Neural cell (in vitro differentiated cells): Measurements from ENCODE around the gene HDLBP. TPM values are rescaled to one million over a fixed set of nuclear protein-coding genes. Genes with fewer than 3 reads are reported as not detected.

Experiments
- H2AFZ ChIP-seq: fragments of 200-600, 300-800 bp; sonication (generic), shearing (Covaris generic); 2 replicates; pipeline ENCODE4 v1.6.0; 2014; ENCODE audit warnings: low read depth, mild to moderate bottlenecking, antibody characterized with exemption, low read length, moderate library complexity
- H3F3A ChIP-seq: fragments of 200-600 bp; shearing (Covaris generic); 2 replicates; pipeline ENCODE4 v1.6.1; 2016; ENCODE audit warnings: mild to moderate bottlenecking, moderate library complexity, mixed read lengths, antibody characterized with exemption, low read length; ENCODE audit not compliant: insufficient read depth, poor library complexity, severe bottlenecking
- H3K27ac ChIP-seq: fragments of 200-600, 300-800 bp; sonication (generic), shearing (Covaris generic); 2 replicates; pipeline ENCODE4 v1.5.1; 2014; ENCODE audit warnings: mild to moderate bottlenecking, low read length, moderate library complexity
- H3K27me3 ChIP-seq: fragments of 300-800, 200-600 bp; sonication (generic), shearing (Covaris generic); 2 replicates; pipeline ENCODE4 v1.6.0; 2014; ENCODE audit warnings: mild to moderate bottlenecking, low read depth, low read length, moderate library complexity; ENCODE audit not compliant: insufficient read depth
- H3K36me3 ChIP-seq: fragments of 300-800, 200-600 bp; sonication (generic), shearing (Covaris generic); 2 replicates; pipeline ENCODE4 v1.5.1; 2014; ENCODE audit warnings: mild to moderate bottlenecking, antibody characterized with exemption, low read length, moderate library complexity; ENCODE audit not compliant: insufficient read depth
- H3K4me2 ChIP-seq: fragments of 300-800, 200-600 bp; sonication (generic), shearing (Covaris generic); 2 replicates; pipeline ENCODE4 v1.6.0; 2014; ENCODE audit warnings: mild to moderate bottlenecking, low read length
- H3K4me3 ChIP-seq: fragments of 300-800, 200-600 bp; sonication (generic), shearing (Covaris generic); 2 replicates; pipeline ENCODE4 v1.5.1; 2014; ENCODE audit warnings: mild to moderate bottlenecking, low read length, moderate library complexity
- H3K79me2 ChIP-seq: fragments of 200-600 bp; shearing (Covaris generic); replicated peaks from 2 replicates; pipeline ENCODE4 v1.6.0; 2014; ENCODE audit warnings: mild to moderate bottlenecking, low read length, moderate library complexity; ENCODE audit not compliant: insufficient read depth
- H3K9ac ChIP-seq: fragments of 300-800, 200-600 bp; sonication (generic), shearing (Covaris generic); 2 replicates; pipeline ENCODE4 v1.6.1; 2016; ENCODE audit warnings: mild to moderate bottlenecking, low read length, mixed read lengths
- H3K9me2 ChIP-seq: fragments of 200-600 bp; shearing (Covaris generic); 2 replicates; pipeline ENCODE4 v1.6.1; 2016; ENCODE audit warnings: mild to moderate bottlenecking, low read length, mixed read lengths; ENCODE audit not compliant: insufficient read depth
- H3K9me3 ChIP-seq: fragments of 200-600, 300-800 bp; sonication (generic), shearing (Covaris generic); 2 replicates; pipeline ENCODE4 v1.6.1; 2016; ENCODE audit warnings: mild to moderate bottlenecking, mixed run types, low read length, moderate library complexity, mixed read lengths
- H4K20me1 ChIP-seq: fragments of 200-600 bp; shearing (Covaris generic); 2 replicates; pipeline ENCODE4 v1.6.1; 2016; ENCODE audit warnings: mild to moderate bottlenecking, mixed run types; ENCODE audit not compliant: insufficient read depth
- CTCF ChIP-seq: fragments of 450-650 bp; IDR thresholded peaks from 2 replicates; pipeline ENCODE4 v1.5.1; 2014; ENCODE audit warnings: antibody characterized with exemption, mild to moderate bottlenecking, moderate library complexity; ENCODE audit not compliant: poor library complexity, severe bottlenecking
- EP300 ChIP-seq: fragments of 450-650 bp; conservative IDR thresholded peaks from 2 replicates; pipeline ENCODE4 v1.6.1; 2014; ENCODE audit warnings: antibody characterized with exemption, mild to moderate bottlenecking, moderate library complexity; ENCODE audit not compliant: poor library complexity, severe bottlenecking
- EZH2 ChIP-seq: fragments of 200-600, 300-800 bp; shearing (Covaris generic), sonication (generic); IDR thresholded peaks from 2 replicates; pipeline ENCODE4 v1.6.1; 2014; ENCODE audit warnings: antibody characterized with exemption, low read length, borderline replicate concordance, mild to moderate bottlenecking; ENCODE audit not compliant: insufficient read depth, poor library complexity, severe bottlenecking
- MXI1 ChIP-seq: fragments of 450-650 bp; conservative IDR thresholded peaks from 2 replicates; pipeline ENCODE4 v1.6.1; 2014; ENCODE audit warnings: antibody characterized with exemption, mild to moderate bottlenecking; ENCODE audit not compliant: poor library complexity, severe bottlenecking
- POLR2AphosphoS5 ChIP-seq: IDR thresholded peaks from 2 replicates; pipeline ENCODE4 v1.6.1; 2012
- RAD21 ChIP-seq: fragments of 450-650 bp; conservative IDR thresholded peaks from 2 replicates; pipeline ENCODE4 v1.6.1; 2014; ENCODE audit warnings: antibody characterized with exemption, mild to moderate bottlenecking, moderate library complexity
- SMC3 ChIP-seq: fragments of 450-650 bp; conservative IDR thresholded peaks from 2 replicates; pipeline ENCODE4 v1.6.1; 2014; ENCODE audit warnings: antibody characterized with exemption, mild to moderate bottlenecking, moderate library complexity; ENCODE audit not compliant: poor library complexity
- TAF1 ChIP-seq: IDR thresholded peaks from 2 replicates; pipeline ENCODE4 v1.6.1; 2012; ENCODE audit warnings: low read depth
- polyA plus RNA-seq: library from polyadenylated mRNA; depleted of rRNA; stranded (reverse); fragments of >200 nt; gene quantifications from 2 replicates; pipeline ENCODE4 v1.2.3, GENCODE V29; 2014
- TF ChIP-seq, protein P1 (sequence below): IDR thresholded peaks from 2 replicates; pipeline ENCODE4 v1.6.1; 2012; ENCODE audit warnings: borderline replicate concordance

HDLBP gene
- polyA plus RNA-seq, 1 donor from 2014 or later, result 61.9 TPM

DNA sequence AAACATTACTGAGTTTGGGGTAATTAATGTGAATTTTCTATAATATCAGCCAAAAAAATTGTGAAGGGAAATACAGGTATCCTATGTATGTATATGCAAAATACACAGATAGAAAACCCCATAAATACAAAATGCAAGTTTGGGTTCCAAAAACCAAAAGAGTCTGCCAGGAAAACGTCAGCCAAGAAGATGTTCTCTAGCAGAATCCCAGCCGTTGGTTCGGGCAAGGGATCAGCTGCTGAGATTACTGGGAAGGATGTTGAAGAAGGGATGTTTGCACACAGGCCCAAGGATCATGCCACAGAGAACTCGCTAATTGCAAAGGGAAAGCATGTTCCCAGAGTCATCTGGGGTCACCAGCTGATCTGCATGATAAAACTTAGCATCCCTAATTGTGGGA, 136.5 kb downstream of the HDLBP start:
- no peak overlapping the region for H3K27ac ChIP-seq

DNA sequence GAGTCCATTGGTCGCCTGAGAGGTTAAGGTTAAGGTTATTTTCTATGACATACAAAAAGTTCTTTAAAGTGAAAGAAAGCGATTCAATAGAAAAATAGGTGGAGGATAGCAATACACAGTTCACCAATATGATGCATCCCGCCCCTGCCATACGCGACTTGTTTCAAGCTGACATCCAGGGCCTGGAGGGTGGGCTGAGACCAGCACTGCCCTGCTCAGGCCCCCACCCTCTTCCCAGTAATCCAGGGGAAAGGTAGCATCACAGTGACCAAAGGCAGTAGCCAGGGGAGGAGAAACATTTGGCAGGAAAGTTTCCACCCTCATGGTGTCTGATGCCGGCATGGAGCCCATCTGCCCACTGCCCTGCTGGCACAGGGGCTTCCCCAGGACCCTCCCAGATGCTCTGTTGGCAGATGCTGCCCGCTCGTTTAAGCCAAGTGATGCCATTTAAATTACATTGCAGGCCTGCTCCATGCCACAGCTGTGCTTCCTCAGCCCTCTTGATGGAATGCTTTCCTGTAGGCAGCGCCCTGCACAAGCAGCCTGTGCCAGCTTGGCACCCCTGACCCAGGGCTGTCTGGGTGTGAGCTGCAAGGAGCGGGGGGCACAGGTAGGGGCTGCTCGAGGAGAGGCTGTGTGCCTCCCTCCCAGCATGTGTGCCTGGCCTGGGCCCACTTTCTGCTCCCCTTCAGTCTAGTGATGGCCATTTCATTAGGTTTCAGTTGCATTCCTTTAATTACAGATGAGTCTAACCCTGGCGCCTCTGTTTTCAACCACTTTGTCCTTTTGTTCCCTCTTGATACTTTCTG, 137.7 kb downstream of the HDLBP start:
- Histone ChIP-seq H3F3A (no peaks in the 10 kb centered on the region), H3K36me3 (no peaks in the 10 kb centered on the region), H3K4me3 (no peak overlapping the region), H3K79me2 (no peaks in the 10 kb centered on the region), H2AFZ (no peak overlapping the region), H3K9me3 (no peaks in the 10 kb centered on the region), H3K27ac (no peak overlapping the region), H4K20me1 (no peaks in the 10 kb centered on the region), H3K27me3 (no peaks in the 10 kb centered on the region), H3K4me2 (no peak overlapping the region), H3K9ac (no peak overlapping the region), H3K9me2 (no peaks in the 10 kb centered on the region)
- TF ChIP-seq TAF1 (no peak), SMC3 (no peak), MXI1 (no peak), EZH2 (no peak), EP300 (no peak), RAD21 (no peak)
- TF ChIP-seq, protein P1, sequence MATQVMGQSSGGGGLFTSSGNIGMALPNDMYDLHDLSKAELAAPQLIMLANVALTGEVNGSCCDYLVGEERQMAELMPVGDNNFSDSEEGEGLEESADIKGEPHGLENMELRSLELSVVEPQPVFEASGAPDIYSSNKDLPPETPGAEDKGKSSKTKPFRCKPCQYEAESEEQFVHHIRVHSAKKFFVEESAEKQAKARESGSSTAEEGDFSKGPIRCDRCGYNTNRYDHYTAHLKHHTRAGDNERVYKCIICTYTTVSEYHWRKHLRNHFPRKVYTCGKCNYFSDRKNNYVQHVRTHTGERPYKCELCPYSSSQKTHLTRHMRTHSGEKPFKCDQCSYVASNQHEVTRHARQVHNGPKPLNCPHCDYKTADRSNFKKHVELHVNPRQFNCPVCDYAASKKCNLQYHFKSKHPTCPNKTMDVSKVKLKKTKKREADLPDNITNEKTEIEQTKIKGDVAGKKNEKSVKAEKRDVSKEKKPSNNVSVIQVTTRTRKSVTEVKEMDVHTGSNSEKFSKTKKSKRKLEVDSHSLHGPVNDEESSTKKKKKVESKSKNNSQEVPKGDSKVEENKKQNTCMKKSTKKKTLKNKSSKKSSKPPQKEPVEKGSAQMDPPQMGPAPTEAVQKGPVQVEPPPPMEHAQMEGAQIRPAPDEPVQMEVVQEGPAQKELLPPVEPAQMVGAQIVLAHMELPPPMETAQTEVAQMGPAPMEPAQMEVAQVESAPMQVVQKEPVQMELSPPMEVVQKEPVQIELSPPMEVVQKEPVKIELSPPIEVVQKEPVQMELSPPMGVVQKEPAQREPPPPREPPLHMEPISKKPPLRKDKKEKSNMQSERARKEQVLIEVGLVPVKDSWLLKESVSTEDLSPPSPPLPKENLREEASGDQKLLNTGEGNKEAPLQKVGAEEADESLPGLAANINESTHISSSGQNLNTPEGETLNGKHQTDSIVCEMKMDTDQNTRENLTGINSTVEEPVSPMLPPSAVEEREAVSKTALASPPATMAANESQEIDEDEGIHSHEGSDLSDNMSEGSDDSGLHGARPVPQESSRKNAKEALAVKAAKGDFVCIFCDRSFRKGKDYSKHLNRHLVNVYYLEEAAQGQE, result no peak

More for the DNA sequence above, 136.5 kb downstream of the HDLBP start:
- Histone ChIP-seq H3K36me3 (no peaks in the 10 kb centered on the region), H3K4me2 (no peak overlapping the region), H3F3A (no peaks in the 10 kb centered on the region), H3K9me3 (no peaks in the 10 kb centered on the region), H3K79me2 (no peaks in the 10 kb centered on the region), H3K27me3 (no peaks in the 10 kb centered on the region), H4K20me1 (no peaks in the 10 kb centered on the region), H3K9me2 (no peaks in the 10 kb centered on the region), H2AFZ (no peak overlapping the region), H3K4me3 (no peak overlapping the region), H3K9ac (no peak overlapping the region)
- TF ChIP-seq MXI1 (no peak), CTCF (no peak), POLR2AphosphoS5 (no peak), EZH2 (no peak), TAF1 (no peak), EP300 (no peak), SMC3 (no peak), RAD21 (no peak)
- TF ChIP-seq, protein P1, result no peak
